GM21515 (cell line): ENCODE data around the gene SERPINB12.

Source experiments
- ATAC-seq: cut with Tn5 transposase; IDR thresholded peaks from one replicate; pipeline ENCODE4 v1.9.1; 2021; ENCODE audit not compliant: unreplicated experiment

SERPINB12 gene

DNA sequence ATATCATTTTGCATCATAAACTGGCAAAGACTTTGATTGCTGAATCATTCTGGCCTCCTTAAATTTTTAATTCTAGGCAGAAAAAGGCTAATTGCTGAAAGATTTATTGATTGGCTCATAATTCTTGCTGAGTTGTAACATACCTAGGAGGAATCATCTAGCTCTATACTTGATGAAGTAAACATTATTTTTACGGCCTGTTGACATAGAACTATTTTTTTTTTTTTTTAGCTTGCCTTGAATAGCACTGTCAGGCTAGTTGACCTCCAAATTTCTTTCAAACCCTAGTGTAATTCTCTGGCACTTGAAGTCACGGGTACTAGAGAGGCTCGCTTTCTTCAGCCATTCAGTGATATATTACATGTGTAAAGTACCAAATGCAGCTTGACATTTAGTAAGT, 2.8 kb downstream of the SERPINB12 start:
- no peak for ATAC-seq

DNA sequence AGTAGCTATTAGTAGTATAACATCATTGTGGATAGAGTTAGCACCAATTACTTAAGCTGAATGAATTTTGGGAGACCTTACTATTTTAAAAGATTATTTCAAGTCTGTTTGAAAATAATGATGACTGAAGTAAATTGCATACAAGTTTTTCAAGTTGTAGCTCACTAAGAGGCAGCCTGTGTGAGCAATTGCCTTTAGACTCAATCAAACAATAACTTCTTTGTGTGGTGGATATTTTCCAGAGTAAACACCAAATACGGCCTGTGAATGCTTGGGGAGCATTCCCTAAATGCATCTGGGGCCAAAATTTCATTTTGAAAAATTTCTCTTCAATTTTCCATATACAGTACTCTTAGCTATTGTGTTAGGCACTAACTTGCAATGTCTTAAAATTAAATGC, 7.9 kb downstream of the SERPINB12 start:
- no peak for ATAC-seq

DNA sequence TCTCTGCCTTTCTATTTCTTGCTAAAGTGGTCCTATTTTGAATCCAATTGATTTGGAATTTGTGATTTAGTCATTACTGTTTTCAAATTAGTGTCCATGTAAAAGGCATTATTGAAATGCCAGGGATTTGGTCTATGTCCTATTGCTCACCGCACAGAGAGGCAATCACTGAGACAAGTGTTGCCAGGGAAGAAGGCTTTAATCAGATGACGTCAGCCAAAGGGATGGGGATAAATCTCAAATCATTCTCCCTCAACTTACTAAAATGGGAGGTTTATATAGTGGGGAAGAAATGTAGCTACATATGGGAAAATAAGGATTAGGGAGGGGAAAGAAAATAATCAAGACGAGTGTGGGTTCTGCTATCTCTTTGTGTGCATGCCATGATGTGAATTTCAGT, 9.6 kb downstream of the SERPINB12 start:
- ATAC-seq = no peak

DNA sequence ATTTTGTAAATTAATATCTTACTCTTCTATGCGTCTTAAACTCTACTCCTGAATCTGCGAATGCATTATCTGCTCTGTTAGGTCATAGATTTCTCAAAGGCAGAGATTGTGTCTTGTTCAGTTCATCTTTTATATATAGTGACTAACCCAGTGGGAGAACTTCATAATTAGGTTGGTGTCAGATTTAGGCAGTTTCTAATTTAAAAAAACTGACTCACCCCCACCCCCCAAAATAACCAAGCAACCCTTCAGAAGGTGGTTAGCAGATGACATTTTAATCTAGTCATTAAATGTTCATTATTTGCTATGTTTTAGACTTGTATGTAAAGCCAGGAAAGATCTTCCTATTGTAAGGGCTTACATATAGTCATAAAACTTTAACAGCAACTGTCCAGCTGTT, 10.4 kb downstream of the SERPINB12 start:
- no peak for ATAC-seq

DNA sequence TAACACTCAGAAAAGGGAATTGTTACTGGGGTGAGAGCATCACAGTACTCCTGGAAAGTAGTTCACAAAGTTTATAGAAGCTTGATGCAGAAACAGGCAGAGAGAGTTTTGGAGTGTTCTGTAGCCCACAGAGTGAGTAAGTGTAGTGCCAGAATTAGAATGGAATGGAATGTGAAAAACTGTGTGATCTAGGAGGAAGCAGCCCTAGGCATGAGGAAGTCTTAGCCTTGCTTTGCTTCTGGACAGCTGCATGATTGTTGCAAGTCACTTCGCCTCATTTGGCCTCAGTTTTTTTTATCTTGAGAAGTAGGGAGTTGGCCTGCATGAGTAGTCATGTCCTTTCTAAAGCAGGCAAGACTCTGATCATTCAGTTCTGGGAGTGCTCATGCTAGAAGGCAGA, 10.9 kb downstream of the SERPINB12 start:
- ATAC-seq = no peak

DNA sequence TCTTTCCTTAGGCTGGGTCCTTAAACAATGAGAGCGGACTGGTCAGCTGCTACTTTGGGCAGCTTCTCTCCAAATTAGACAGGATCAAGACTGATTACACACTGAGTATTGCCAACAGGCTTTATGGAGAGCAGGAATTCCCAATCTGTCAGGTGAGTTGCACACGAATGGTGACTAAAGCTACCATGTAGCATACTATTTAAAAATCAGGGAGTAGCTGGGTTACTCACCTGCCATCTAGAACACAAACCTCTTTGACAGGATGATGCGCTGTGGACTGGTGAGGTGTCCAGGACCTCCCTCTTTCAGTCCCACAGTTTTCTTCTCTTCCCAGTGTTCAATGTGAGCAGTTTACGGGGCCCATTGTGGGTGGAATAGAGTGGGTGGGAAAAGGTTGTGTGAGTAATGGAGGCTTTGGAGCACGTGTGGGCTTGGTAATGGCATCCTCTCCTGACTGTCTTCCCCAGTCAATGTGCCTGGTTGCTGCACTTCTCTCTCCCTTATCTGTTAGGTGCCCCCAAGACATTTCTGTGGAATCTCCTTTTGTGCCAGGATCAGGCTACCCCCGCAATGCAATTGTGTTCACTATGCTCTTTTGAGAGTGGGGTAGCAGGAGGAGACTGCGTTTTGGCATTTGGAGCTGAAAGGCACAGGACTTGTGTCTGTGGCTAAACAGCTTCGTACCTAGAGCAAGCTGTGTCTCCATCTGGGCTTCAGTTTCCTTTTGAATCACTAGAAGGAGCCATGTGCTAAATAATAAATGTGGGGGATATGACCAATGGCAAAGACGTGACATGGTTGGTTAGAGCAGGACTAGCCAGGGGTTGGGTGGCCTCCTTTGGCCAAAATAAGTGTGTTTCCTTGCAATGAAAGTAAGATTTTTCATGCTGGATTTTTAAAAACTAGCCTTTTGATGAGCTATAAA, 17.7 kb downstream of the SERPINB12 start:
- no peak for ATAC-seq

DNA sequence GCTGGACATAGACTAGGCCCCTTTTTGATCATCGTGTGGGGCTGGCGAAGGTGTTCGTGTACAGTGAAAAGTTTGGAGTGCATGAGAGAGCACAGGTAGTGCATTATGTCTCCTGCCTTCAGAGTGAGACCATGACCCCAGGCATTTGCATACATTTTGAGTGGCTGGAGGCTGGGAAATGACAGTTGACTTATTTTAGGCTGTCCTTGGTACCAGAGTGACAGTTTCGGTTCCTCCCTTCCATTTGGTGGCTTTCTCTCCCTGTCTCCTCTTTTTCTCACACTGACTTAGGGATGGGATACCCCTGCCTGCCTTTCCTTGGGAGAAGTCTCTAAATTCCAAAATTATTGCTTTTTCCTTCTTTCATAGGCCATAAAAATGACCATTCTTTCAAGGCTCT, 20.1 kb downstream of the SERPINB12 start:
- peak; percentile 75 for ATAC-seq

DNA sequence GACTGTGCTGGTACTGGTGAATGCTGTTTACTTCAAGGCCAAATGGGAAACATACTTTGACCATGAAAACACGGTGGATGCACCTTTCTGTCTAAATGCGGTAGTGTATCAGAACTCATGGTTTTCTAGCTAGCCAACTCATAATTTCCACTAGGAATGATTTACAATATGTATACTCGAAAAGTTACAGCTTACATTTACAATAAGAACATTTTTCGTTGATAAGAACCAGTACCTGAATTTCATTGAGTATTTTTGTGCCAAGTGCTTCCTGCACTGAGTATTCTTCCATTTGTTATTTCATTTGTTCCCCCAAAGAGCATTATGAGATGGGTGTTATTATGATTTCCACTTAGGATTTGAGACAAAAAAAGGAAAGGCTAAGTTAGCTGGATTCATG, 21.9 kb downstream of the SERPINB12 start:
- no peak for ATAC-seq

DNA sequence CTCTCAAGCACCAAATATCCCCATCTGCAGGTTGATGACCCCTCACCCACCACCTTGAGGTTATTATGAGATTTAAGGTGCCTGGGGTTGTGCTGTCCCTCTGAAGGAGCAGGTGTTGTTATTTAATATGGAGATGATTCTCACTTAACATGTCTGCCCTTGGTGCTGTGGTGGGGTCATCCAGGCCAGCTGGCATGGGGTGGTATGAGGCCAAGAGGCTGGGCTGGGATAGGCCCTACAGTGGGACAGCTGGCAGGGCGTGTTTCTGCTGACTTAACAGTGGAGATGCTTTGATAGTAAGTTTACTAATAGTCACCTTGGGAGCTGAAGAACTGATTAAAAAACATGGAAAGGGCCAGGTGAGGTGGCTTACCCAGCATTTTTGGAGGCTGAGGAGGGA, 22.4 kb downstream of the SERPINB12 start:
- ATAC-seq = no peak

DNA sequence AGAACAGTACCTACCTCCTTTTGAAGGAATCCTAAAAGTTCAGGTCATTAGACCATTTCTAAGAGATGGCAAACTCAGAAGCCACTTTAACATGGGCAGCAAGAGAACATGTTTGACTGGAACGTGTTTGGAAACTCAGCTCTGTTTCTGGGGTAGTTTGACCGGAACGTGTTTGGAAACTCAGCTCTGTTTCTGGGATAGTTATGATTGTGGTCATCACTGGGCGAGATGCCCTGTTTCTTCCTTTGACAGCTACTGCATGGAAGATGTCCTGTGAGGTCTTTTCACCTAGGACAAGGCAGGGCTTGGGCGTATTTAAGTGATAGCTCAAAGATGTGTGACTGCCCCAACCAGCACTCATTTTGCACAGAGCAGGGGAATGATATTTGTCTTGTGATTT, 25.1 kb downstream of the SERPINB12 start:
- ATAC-seq = no peak

DNA sequence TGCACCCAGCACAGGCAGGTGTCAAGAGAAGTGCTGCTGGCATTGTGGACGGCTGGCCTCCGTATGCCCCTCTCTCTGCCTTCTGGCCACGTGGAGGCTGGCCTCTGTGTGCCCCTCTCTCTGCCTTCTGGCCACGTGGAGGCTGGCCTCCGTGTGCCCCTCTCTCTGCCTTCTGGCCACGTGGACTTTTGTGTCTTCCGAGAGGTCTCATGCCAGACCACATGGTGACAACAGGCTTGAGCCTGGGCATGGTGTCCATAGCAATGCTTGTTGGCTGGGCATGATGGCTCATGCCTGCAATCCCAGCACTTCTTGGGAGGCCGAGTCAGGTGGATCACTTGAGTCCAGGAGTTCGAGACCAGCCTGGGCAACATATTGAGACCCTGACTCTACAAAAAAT, 25.7 kb downstream of the SERPINB12 start:
- ATAC-seq = no peak

DNA sequence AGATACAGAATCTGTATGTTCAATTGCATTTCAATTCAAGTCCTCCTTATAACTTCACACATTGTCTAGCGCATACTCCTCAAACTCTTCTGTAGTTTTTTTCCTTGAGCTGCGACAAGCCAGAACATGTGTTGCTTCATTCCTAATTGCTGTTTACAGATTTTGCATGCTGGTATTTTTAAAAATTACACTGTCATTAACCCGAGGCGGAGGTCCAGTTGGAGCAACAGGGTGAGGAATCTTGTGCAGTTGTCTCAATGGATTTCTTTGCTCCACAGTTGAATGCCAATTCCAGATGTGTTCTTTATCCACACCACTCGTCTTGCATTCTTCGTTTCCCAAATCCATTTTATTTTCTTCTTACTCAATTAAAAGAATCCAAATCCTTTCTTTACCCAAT, 28.6 kb downstream of the SERPINB12 start:
- ATAC-seq = no peak

DNA sequence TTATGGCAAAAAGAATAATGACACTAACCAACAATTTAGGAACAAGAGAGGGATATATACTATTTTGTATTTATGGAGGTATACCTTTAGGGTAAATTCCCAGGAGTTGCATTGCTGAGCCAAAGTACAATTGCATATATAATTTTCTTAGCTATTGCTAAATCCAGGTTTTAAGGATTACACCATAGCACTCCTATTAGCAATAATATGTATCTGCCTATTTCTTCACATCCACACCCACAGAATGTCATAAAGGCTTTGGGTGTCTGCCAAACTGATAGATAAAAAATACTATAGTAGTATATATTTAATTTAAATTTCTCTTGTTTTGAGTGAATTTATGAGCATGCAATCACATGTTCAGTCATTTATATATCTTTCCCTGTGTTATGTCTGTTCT, 33.5 kb downstream of the SERPINB12 start:
- ATAC-seq = no peak

DNA sequence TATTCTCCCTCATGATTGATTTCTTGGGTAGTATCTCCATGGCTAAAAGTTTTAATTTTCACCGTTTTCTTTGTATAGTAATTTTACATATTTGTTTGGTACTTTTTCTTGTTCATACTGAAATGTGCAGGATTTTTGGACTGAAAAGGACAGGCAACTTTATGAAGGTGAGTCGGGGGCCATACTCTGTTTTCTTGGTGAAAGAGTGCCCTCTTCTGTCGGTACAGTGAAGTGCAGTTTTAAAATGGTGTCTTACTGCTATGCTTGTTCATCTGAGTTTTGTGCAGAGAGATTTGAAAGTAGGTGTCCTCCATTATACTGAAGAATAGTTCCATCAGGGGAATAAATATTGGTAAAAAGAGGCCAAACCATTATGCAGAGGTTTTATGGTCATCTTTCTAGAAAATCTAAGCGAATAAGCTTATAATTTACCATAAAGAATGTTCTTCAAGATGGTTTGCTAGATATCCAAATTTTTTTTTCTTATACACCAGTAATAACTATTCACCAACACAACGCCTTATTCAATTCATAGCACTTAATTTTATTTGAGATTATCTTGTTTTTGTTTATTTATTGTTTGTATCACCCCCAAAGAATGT, 36.3 kb downstream of the SERPINB12 start:
- ATAC-seq = peak; percentile 61

DNA sequence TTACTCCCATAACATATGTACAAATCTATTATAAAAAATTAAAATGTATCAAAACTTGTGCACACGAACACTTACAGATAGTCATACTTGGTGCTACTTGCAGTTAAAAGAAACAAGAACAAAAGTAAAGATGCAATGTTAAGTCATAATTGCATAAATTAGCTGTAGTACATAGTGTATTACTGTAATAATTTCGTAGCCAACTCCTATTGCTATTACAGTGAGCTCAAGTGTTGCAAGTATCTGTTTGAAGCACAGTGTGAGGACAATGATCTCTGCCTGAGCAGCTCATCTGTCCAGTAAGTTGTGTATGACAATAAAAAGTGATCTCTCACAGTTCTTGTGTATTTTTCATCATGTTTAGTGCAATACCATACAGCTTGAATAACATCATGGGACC, 37.4 kb downstream of the SERPINB12 start:
- no peak for ATAC-seq

DNA sequence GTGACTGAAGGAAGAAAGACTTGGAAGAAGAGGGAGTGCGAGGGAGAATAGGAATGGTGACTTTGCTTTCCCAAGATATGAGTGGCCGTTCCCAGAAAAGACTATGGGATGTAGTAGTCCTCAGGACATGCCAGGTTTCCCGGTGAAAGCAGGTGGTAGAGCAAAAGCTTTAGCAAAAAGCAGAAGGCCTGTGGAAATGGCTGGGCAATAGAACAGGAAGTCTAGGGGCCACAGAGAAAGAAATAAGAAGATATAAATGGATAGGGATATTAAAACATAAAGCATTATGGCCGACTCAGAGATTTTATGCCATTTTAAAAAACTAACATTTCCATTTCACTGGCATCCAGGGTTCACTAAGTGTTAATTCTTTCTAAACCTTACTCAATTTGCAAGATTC, 43.8 kb downstream of the SERPINB12 start:
- ATAC-seq = no peak

DNA sequence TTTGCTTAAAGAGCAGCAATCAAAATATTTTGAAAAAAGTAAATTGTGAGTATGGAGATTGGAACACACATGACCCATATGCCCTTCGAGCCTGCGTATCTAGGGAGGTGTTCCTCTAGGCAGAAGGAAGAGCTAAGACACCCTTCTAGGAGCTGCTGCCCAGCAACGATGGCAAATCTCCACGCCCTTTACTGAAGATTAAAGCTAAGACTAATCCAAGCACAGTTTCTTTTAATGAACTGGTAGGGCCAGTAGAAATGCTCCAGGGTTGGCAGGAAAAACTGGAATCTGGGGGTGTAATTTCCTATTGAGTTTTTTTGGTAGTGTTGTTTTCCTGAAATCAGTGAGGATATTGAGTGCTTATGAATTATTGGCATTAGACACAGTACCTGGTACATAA, 44.3 kb downstream of the SERPINB12 start:
- no peak for ATAC-seq

DNA sequence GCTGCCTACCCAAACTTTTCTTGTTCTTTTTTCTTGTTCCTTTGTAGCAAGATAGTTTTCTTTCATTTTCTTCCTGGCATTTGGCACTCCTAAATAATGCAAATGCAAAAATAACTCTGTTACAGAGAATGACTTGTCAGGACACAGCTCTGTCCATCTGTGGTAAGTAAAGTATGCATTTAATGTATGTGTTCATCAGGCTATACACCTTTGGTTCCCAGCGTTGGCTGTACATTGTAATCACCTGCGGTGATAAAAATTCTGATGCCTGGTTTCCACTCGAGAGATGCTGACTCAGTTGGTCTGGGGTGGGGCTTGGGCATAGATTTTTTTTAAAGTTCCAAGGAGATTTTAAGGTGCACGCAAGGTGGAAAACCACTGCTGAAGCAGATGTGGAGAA, 44.8 kb downstream of the SERPINB12 start, which contains the start of gene SERPINB13:
TSS of gene SERPINB13 (plus strand) at position 378 of the 400 bp plus-strand sequence. CDS start 1,325 bp downstream, outside the sequence.
- ATAC-seq = no peak

DNA sequence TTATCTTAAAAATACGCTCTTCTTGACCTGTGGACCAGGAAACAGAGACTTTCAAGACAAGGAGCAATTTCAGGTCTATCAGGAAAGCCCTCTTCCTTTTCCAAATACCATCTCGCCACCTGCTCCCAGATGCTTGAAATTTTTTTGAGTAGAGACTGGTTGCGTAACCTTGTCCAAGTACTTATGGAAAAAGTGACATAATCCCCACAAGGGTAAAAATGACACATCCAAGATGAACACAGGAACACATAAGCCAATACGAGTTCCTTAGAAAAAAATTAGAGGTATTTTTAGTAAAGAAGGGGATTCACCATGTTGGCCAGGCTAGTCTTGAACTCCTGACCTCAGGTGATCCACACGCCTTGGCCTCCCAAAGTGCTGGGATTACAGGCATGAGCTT, 46.7 kb downstream of the SERPINB12 start:
- no peak for ATAC-seq

DNA sequence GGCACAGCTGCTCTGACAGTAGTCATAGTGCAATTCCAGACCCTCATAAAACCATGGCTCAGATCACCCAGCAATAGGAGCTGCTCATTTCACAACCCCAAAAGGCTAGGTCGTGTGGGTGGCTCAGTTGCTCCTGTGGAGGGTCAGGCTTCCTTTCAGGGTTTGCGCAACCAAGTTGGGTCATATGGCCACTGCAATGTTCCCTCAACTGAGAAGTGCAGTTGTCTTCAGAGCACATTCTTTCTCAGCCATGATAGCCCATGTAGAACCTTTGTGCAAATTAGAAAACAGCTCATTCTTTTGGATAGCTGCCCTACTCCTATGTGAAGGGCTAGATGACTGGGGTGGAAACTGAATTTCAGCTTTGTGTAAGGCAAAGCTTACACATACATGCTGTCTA, 48.2 kb downstream of the SERPINB12 start:
- no peak for ATAC-seq

DNA sequence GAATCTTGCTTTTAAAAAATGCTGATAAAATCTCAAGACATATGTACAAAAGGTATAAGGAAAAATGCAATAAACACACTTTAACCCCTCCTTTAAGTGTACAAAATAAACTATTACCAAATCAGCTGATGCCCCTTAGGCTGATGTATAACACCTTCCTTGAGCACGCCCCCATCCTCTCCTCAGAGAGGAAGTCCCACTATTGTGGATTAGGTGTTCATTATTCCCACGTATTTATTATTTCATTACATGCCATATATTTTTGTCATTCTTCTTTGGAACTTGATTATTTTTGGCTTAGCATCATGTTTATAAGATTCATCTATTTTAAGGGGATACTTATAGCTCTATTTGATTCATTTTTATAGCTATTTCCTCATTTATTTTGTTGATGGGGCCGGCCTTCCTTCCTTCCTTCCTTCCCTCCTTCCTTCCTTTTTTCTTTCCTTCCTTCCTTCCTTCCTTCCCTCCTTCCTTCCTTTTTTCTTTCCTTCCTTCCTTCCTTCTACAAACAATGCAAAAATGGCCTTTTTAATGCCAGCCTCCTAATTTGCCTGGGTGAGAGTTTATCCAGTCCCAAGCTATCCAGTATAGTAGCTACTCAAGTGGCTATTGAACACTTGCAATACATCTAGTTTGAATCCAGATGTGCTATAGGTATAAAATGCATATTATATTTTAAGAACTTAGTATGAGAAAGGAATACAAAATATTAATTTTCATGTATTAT, 49.0 kb downstream of the SERPINB12 start:
- no peak for ATAC-seq

DNA sequence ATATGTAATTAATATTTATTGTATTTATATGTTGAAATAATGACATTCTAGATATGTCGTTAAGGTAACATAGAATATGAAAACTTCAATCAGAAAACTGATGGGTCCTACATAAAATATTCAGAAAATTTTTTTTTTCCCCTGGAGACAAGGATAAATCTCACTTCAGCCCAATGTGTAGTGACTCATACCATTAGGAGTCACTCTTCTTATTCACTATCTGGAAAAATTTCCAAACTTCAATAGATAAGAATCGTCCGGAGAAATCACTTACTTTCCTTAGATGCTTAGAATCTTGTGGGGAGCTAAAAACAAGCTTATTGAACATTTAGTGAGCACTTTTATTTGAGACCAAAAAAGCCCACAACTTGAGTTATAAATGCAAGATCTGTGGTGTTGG, 49.6 kb downstream of the SERPINB12 start:
- ATAC-seq = no peak
